IPS-NIHi7 (cell line): Measurements from ENCODE around the gene COL12A1.

Source experiments
- DNase-seq: peaks from one replicate; pipeline ENCODE4 v3.0.0; 2012; ENCODE audit warnings: mixed read lengths; ENCODE audit errors: extremely low spot score

Gene COL12A1

GRCh38 chr6:75205776-75206575 lies at the start of gene COL12A1:
COL12A1 (minus strand) TSS chr6:75206053; CDS start chr6:75202792, 3,261 bp downstream.
- DNase-seq = peak; percentile 65

GRCh38 chr6:75250552-75250951 lies 44.7 kb upstream of the COL12A1 start:
- no peak for DNase-seq

GRCh38 chr6:75249837-75250236 lies 44.0 kb upstream of the COL12A1 start:
- DNase-seq = no peak

GRCh38 chr6:75246386-75246785 lies 40.5 kb upstream of the COL12A1 start:
- DNase-seq = no peak

- DNase-seq = no peak
Measured at GRCh38 chr6:75244063-75244584, 38.3 kb upstream of the COL12A1 start.

- DNase-seq = peak; percentile 88
Measured at GRCh38 chr6:75243333-75244062, 37.6 kb upstream of the COL12A1 start, which contains the start of gene COX7A2. COX7A2 (minus strand) TSS chr6:75243801; CDS start chr6:75243734, 67 bp downstream.

- no peak for DNase-seq
Measured at GRCh38 chr6:75236630-75237029, 30.8 kb upstream of the COL12A1 start.

GRCh38 chr6:75235271-75235670 lies 29.4 kb upstream of the COL12A1 start:
- DNase-seq = no peak

GRCh38 chr6:75234126-75234865 lies 28.4 kb upstream of the COL12A1 start:
- DNase-seq = no peak

- no peak for DNase-seq
Measured at GRCh38 chr6:75233092-75233615, 27.3 kb upstream of the COL12A1 start.

- peak; percentile 59 for DNase-seq
Measured at GRCh38 chr6:75230484-75231325, 24.9 kb upstream of the COL12A1 start.

GRCh38 chr6:75224303-75224926 lies 18.6 kb upstream of the COL12A1 start:
- no peak for DNase-seq

- DNase-seq = no peak
Measured at GRCh38 chr6:75223428-75223827, 17.6 kb upstream of the COL12A1 start.

- no peak for DNase-seq
Measured at GRCh38 chr6:75222261-75222660, 16.4 kb upstream of the COL12A1 start.

- no peak for DNase-seq
Measured at GRCh38 chr6:75221116-75221515, 15.3 kb upstream of the COL12A1 start.

GRCh38 chr6:75220357-75220756 lies 14.5 kb upstream of the COL12A1 start:
- DNase-seq = no peak

GRCh38 chr6:75219263-75219662 lies 13.4 kb upstream of the COL12A1 start:
- DNase-seq = no peak

- DNase-seq = no peak
Measured at GRCh38 chr6:75217193-75217592, 11.3 kb upstream of the COL12A1 start.

GRCh38 chr6:75215291-75215690 lies 9.4 kb upstream of the COL12A1 start:
- no peak for DNase-seq

GRCh38 chr6:75213732-75214131 lies 7.9 kb upstream of the COL12A1 start:
- no peak for DNase-seq
